NCI-H2227 (cell line): ENCODE data around the gene PLEKHO2.

Experiments
- DNase-seq: peaks from one replicate; lab custom pipeline; 2025; ENCODE audit not compliant: unreplicated experiment; lab: John Stamatoyannopoulos, UW

The PLEKHO2 gene

GRCh38 chr15:64892847-64893403 lies 51.2 kb downstream of the PLEKHO2 start:
- no peak for DNase-seq

GRCh38 chr15:64893481-64894394 lies 52.0 kb downstream of the PLEKHO2 start:
- no peak for DNase-seq

DNA sequence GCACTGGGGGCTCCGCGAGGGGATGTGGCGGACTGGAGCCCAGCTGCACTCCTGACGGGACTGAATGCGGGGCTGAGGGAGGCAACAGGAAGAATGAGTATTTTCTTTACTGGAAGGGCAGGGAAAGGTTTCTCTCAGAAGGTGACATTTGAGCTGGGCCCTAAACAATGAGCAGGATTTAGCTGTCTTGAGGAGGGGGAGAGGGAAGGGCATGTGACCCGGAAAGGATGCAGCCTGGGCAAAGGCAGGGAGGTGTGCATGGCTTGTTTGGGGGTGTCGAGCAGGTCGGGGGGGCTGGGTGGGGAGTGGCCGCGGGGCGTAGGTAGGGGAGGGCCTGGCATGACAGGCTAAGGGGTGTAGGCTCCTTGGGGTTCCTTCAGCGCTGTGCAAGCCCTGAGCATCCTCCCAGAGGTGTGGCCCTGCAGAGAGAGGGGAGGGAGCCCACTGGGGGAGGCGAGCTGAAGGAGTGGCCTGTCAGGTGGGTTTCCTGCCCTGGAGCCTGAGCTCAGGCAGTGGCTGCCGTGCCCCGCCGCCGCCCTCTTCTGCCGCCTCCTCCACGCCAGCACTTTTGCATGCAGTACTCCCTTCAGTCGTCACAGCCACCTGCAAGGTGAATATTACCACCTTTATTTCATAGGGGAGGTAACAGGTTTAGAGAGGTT lies 52.8 kb downstream of the PLEKHO2 start:
- DNase-seq = no peak

- DNase-seq = no peak
Measured at GRCh38 chr15:64895285-64896065, 53.8 kb downstream of the PLEKHO2 start.

DNA sequence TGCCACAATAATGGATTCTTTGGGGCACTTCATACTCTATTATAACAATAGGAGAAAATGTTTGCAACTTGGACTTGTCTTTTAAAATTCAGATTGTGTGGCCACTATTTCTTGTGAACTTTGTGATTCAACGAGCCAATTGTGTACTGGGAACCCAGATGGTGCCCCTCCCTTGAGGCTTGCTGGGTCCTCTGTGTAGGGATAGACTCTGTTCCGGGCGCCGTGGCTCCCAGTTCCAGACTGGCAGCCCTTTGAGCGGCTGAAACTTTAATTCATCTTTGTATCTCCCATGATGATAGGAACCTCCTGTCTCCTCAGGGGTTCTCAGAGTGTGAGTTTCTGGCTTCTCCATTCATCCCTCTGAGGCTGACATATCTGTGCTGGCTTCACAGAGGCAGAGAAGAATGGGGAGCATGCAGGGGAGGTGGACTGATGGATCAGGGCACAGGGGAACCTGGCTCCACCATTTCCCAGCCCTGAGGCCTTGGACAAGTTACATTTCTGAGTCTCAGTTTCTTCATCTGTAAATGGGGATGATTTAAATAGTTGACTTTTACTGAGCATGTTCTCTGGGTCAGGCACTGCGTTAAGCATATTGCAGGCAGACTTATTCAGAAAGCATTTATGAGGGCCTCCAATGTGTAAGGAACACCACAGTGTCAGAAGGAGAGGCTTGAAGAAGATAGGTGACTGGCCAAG lies 54.8 kb downstream of the PLEKHO2 start:
- DNase-seq = no peak

DNA sequence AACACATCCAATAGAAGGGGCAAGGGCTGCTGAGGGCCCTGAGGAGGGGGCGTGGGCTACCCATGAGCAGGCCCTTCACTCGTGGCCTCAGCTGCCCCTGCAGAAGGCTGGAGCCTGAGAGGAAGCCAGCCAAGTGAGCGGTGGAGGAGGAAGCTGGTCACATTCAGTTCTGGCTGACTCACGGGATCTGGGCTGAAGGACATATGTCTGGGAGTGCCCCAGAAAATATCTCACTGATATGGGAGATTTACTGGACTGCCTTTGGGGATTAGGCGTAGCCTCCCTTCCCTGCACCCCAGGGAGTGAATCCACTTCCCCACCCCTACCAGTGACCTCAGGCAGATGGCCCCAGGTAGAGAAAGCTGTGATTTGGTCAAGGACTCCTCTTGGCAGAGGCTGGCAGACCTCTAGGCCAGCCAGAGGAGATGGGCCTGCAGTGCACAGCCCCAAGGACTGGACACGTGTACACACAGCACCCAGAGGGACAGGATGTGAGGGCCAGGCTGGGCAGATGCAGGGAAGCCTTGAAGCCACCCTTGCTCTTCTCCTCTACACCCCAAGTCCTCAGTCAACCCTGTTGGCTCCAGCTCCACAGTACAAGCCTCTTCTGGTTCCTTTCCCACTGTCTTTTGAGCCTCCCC lies 55.8 kb downstream of the PLEKHO2 start:
- DNase-seq = no peak

DNA sequence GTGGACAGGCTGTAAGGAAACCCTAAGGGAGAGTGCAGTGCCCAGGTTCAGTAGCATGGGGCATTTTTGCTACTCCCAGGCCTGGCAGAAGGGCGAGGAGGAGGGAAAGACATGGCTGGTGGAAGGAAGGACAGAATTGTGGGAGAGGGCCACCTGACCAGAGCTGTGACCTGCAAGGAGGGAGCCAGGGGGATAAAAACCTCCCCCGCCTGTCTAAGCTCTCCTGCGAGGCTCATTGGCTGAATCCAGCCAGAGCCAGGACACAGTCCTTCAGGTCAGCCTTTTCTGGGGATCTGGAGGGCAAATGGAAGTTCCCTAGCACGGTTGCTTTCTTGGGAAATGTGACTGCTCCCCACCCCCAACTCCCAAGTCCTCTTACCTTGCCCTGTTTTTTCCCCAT lies 56.7 kb downstream of the PLEKHO2 start:
- no peak for DNase-seq

- no peak for DNase-seq
Measured at GRCh38 chr15:64901141-64901540, 59.4 kb downstream of the PLEKHO2 start.

DNA sequence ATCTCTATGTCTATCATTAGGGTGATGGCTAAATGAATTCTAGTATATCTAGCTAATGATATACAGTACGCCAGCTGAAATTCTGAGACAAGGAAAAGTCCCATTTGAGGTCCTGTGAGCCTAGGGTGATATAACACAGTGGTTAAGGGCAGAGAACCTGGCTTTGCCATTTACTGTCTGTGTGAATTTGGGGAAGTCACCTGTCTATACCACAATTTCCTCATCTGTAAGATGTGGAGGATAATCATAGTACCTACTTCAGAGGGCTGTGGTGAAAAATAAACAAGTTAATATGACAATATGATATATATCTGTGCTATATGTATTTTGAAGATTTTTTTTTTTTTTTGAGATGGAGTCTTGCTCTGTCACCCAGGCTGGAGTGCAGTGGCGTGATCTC lies 60.2 kb downstream of the PLEKHO2 start:
- no peak for DNase-seq

DNA sequence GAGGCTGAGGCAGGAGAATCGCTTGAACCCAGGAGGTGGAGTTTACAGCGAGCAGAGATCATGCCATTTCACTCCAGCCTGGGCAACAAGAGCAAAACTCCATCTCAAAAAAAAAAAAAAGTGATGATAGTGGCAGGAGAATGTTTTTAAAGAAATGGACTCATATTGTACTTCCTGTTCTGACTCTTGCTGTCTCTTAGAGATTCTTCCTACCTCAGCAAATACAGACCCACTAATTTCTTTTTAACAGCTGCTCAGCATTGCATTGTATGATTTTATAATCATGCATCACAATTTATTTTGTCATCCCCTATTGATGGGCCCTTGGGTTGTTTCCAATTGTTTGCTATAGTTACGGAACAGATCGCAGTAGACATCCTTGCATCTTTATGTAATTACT lies 61.1 kb downstream of the PLEKHO2 start:
- no peak for DNase-seq

DNA sequence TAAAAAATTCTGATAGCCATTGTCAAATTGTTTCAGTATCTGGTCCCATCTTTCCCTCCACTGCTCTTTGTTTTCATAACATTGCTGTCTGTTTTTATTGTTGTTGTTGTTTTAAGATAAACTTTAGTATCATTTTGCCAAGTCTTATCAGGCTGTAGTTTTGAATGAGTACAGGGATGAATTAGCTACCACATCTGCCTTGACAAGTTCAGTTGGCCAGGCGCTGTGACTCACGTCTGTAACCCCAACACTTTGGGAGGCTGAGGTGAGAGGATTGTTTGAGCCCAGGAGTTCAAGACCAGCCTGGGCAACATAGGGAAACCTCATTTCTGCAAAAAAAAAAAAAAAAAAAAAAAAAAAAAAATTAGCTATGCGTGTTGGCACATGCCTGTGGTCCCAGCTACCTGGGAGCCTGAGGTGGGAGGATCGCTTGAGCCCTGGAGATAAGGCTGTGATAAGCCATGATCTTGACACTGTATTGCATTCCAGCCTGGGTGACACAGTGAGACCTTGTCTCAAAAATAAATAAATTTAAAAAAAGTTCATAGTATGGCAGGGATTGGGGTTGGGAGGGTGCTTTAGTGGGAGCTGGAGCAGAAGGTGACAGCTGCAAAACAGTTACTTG lies 61.7 kb downstream of the PLEKHO2 start:
- DNase-seq = no peak

DNA sequence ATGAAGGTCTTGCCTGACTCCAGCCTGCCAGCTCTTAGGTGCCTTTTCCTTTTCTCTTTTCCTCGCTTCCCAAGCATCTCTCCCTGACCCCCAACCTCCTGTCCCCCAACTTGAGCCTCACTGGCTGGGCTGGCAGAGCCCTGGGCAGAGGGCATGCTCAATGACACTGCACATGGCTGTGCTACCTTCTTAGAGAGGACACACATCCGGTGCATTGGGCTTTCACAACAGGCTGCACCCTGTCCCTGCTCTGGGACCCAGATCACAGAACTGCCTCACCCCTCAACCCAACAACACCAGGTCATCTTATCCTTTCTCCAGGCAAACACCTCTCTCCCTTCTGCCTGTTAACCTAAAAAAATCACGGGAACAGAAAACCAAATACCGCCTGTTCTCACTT lies 62.5 kb downstream of the PLEKHO2 start:
- DNase-seq = no peak

DNA sequence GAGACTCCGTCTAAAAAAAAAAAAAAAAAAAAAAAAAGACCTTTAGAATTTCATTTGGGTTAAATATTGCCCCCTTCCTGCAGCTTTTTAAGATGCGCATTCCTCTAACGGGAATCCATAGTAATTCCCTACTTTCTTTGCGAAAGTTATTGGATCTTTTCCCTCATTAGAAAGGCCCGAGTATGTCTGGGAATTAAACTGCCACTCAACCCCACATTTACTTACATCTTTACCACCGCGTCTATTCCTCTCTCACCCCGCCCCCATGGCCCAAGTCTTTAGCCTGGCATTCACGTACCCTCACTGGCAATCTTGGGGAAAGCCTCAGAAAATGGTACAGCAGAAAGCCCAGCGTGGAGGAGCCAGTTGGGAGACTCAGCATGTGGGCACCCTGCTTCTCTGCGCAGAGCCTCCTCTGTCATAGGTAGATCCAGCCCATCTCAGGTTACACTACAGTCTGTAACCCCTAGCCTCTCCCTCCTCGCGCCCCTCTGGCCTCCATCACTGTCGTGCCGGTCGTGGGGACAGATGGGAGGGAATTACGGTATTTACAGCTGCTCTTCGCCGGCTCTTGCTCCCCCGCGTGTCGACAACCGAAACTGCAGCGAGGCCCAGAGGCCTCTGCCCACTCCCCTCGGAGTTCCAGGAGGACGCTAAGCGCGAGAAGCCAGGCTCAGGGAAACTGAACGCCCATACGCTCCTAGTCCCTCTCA lies 63.6 kb downstream of the PLEKHO2 start:
- no peak for DNase-seq

GRCh38 chr15:64905941-64906340 lies 64.2 kb downstream of the PLEKHO2 start:
- DNase-seq = no peak

DNA sequence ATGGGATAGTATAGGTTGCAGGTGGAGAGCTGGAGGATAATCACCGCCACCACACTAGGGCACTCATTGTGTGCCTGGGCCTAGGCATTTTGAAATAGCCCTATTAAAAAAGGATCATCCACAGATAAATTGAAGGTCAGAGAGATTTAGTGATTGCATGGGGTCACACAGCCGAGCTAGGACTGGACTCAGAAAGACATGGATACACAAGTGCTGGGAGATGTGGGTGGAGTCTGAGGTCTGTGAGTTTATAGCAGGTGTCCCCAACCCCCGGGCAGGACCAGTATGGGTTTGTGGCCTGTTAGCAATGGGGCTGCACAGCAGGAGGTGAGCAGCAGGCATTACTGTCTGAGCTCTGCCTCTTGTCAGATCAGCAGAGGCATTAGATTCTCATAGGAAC lies 64.7 kb downstream of the PLEKHO2 start:
- no peak for DNase-seq

- DNase-seq = no peak
Measured at GRCh38 chr15:64907991-64908390, 66.3 kb downstream of the PLEKHO2 start.

GRCh38 chr15:64909546-64909945 lies 67.8 kb downstream of the PLEKHO2 start:
- DNase-seq = no peak

DNA sequence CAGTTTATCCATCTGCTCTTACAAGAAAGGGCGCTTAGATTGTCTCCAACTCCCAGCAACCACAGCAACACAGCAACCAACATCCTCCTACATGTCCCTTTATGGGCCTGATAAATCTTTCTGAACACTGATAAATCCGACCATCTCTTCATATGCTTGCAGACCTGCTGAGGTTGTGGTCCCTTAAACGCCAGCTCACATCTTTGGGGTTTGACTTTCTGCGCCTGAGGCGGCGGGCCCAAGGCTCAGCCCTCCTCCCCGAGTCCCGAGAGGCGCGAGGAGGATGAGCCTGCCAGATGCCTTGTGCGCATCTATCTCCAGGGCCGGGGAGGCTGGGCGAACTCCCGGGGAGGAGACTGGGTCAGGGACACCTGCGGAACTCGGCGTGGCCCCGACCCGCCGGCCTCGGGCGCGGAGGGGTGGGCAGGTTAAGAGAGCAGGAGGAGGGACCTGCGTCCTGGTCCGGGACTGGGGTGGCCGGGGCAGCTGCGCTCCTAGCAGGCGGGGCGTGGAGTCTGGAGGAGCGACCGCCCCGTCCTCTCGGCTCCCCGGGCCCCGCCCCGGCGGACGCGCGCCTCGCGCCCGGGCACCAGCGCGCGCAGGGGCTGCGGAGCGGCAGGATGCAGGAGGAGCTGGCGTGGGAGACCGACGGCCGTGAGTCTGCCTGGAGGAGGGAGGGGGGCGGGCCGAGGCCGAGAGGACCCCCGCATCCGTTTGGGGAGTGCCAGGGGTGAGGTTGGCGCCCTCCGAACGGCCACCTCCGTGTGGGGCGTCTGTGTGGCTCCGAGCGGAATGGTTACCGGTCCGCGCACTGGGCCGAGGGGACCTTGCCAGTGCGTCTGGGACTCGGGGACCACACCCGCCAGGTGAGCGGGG lies 69.8 kb downstream of the PLEKHO2 start, which contains the start of gene ANKDD1A:
Gene ANKDD1A (plus strand): TSS at position 592 of the 876 bp plus-strand sequence. CDS start 29 bp downstream, at position 621.
- DNase-seq = peak; percentile 80
